Measurements from ENCODE around the gene ARL15.
"Not testable (repeated sequence)": the region's sequence is repeated elsewhere in the genome, so short reads cannot be mapped to it uniquely, and the experiment has no call there.

ARL15 gene

GRCh38 chr5:54062958-54063357 is 247.4 kb downstream of the ARL15 start:
- Histone ChIP-seq H3K27me3 (replicated peaks in 2 of 5; ENCODE audit: control insufficient read depth in 4 of 5, insufficient read depth in 5 of 5, low read length in 4 of 5) (no peaks in the 10 kb centered on the region), H3K36me3 (ENCODE audit: control insufficient read depth in 4 of 4, insufficient read depth in 4 of 4, low read length in 3 of 4) (no peaks in the 10 kb centered on the region), H3K4me3 (ENCODE audit: control insufficient read depth in 1 of 7, extremely low read depth in 1 of 7, insufficient read depth in 4 of 7, low read depth in 2 of 7, low read length in 6 of 7) (no peak overlapping the region), H3K4me1 (ENCODE audit: control extremely low read depth in 1 of 4, control insufficient read depth in 4 of 4, insufficient read depth in 4 of 4, low read length in 3 of 4) (no peaks in the 10 kb centered on the region), H3K27ac (ENCODE audit: insufficient read depth in 1 of 2, low read depth in 1 of 2, low read length in 2 of 2, poor library complexity in 1 of 2, severe bottlenecking in 2 of 2) (no peak overlapping the region), H3K9me3 (ENCODE audit: control extremely low read depth in 1 of 5, control insufficient read depth in 4 of 5, insufficient read depth in 2 of 5, low read depth in 1 of 5, low read length in 4 of 5) (no peaks in the 10 kb centered on the region)
- ChIA-PET CTCF (no interaction called here), POLR2A (no interaction called here)
- DNase-seq = no peak
- 90% methylated on average over 3 of the region's 3 CpGs for WGBS (ENCODE audit: insufficient coverage)

GRCh38 chr5:54060919-54061318 is 249.5 kb downstream of the ARL15 start:
- H3K4me3 ChIP-seq (ENCODE audit: control insufficient read depth in 1 of 7, extremely low read depth in 1 of 7, insufficient read depth in 4 of 7, low read depth in 2 of 7, low read length in 6 of 7); H3K27me3 ChIP-seq (replicated peaks in 2 of 5; ENCODE audit: control insufficient read depth in 4 of 5, insufficient read depth in 5 of 5, low read length in 4 of 5); DNase-seq; H3K4me1 ChIP-seq (ENCODE audit: control extremely low read depth in 1 of 4, control insufficient read depth in 4 of 4, insufficient read depth in 4 of 4, low read length in 3 of 4); CTCF ChIA-PET; H3K27ac ChIP-seq (ENCODE audit: insufficient read depth in 1 of 2, low read depth in 1 of 2, low read length in 2 of 2, poor library complexity in 1 of 2, severe bottlenecking in 2 of 2); H3K36me3 ChIP-seq (ENCODE audit: control insufficient read depth in 4 of 4, insufficient read depth in 4 of 4, low read length in 3 of 4); H3K9me3 ChIP-seq (ENCODE audit: control extremely low read depth in 1 of 5, control insufficient read depth in 4 of 5, insufficient read depth in 2 of 5, low read depth in 1 of 5, low read length in 4 of 5): not testable (repeated sequence)
- POLR2A ChIA-PET = interaction anchor here (0.7 kb wide), 1 partner anchor 13 kb away, joined by 3 read pairs; no protein-coding TSS in a partner anchor
- 97% methylated on average over 3 of the region's 3 CpGs for WGBS (ENCODE audit: insufficient coverage)

- no peaks in the 10 kb centered on the region for H3K27me3 ChIP-seq (replicated peaks in 2 of 5; ENCODE audit: control insufficient read depth in 4 of 5, insufficient read depth in 5 of 5, low read length in 4 of 5)
- no peaks in the 10 kb centered on the region for H3K4me1 ChIP-seq (ENCODE audit: control extremely low read depth in 1 of 4, control insufficient read depth in 4 of 4, insufficient read depth in 4 of 4, low read length in 3 of 4)
- H3K4me3 ChIP-seq (ENCODE audit: control insufficient read depth in 1 of 7, extremely low read depth in 1 of 7, insufficient read depth in 4 of 7, low read depth in 2 of 7, low read length in 6 of 7) = no peak overlapping the region
- no peaks in the 10 kb centered on the region for H3K36me3 ChIP-seq (ENCODE audit: control insufficient read depth in 4 of 4, insufficient read depth in 4 of 4, low read length in 3 of 4)
- ChIA-PET POLR2A (no interaction called here), CTCF (no interaction called here)
- H3K9me3 ChIP-seq (ENCODE audit: control extremely low read depth in 1 of 5, control insufficient read depth in 4 of 5, insufficient read depth in 2 of 5, low read depth in 1 of 5, low read length in 4 of 5) = no peaks in the 10 kb centered on the region
- H3K27ac ChIP-seq (ENCODE audit: insufficient read depth in 1 of 2, low read depth in 1 of 2, low read length in 2 of 2, poor library complexity in 1 of 2, severe bottlenecking in 2 of 2) = no peak overlapping the region
- 75% methylated on average over 1 of the region's 2 CpGs for WGBS (ENCODE audit: insufficient coverage)
- DNase-seq = no peak
Observed at GRCh38 chr5:54049963-54050362, 260.4 kb downstream of the ARL15 start.

GRCh38 chr5:54049144-54049543 is 261.2 kb downstream of the ARL15 start:
- Histone ChIP-seq H3K27ac (ENCODE audit: insufficient read depth in 1 of 2, low read depth in 1 of 2, low read length in 2 of 2, poor library complexity in 1 of 2, severe bottlenecking in 2 of 2) (no peak overlapping the region), H3K9me3 (ENCODE audit: control extremely low read depth in 1 of 5, control insufficient read depth in 4 of 5, insufficient read depth in 2 of 5, low read depth in 1 of 5, low read length in 4 of 5) (no peaks in the 10 kb centered on the region), H3K4me1 (ENCODE audit: control extremely low read depth in 1 of 4, control insufficient read depth in 4 of 4, insufficient read depth in 4 of 4, low read length in 3 of 4) (no peaks in the 10 kb centered on the region), H3K36me3 (ENCODE audit: control insufficient read depth in 4 of 4, insufficient read depth in 4 of 4, low read length in 3 of 4) (no peaks in the 10 kb centered on the region), H3K4me3 (ENCODE audit: control insufficient read depth in 1 of 7, extremely low read depth in 1 of 7, insufficient read depth in 4 of 7, low read depth in 2 of 7, low read length in 6 of 7) (no peak overlapping the region), H3K27me3 (replicated peaks in 2 of 5; ENCODE audit: control insufficient read depth in 4 of 5, insufficient read depth in 5 of 5, low read length in 4 of 5) (no peaks in the 10 kb centered on the region)
- DNase-seq = no peak
- WGBS (ENCODE audit: insufficient coverage) = no CpG with 5 or more reads among the region's 1 CpG
- CTCF ChIA-PET = no interaction called here
- POLR2A ChIA-PET = no interaction called here

GRCh38 chr5:54045077-54045792 is 265.1 kb downstream of the ARL15 start:
- Histone ChIP-seq H3K9me3 (ENCODE audit: control extremely low read depth in 1 of 5, control insufficient read depth in 4 of 5, insufficient read depth in 2 of 5, low read depth in 1 of 5, low read length in 4 of 5) (no peaks in the 10 kb centered on the region), H3K27me3 (replicated peaks in 2 of 5; ENCODE audit: control insufficient read depth in 4 of 5, insufficient read depth in 5 of 5, low read length in 4 of 5) (no peaks in the 10 kb centered on the region), H3K36me3 (ENCODE audit: control insufficient read depth in 4 of 4, insufficient read depth in 4 of 4, low read length in 3 of 4) (no peaks in the 10 kb centered on the region), H3K4me3 (ENCODE audit: control insufficient read depth in 1 of 7, extremely low read depth in 1 of 7, insufficient read depth in 4 of 7, low read depth in 2 of 7, low read length in 6 of 7) (no peak overlapping the region), H3K4me1 (ENCODE audit: control extremely low read depth in 1 of 4, control insufficient read depth in 4 of 4, insufficient read depth in 4 of 4, low read length in 3 of 4) (no peaks in the 10 kb centered on the region), H3K27ac (ENCODE audit: insufficient read depth in 1 of 2, low read depth in 1 of 2, low read length in 2 of 2, poor library complexity in 1 of 2, severe bottlenecking in 2 of 2) (no peak overlapping the region)
- CTCF ChIA-PET = no interaction called here
- 93% methylated on average over 2 of the region's 4 CpGs for WGBS (ENCODE audit: insufficient coverage)
- DNase-seq = no peak
- POLR2A ChIA-PET = no interaction called here

- H3K27ac ChIP-seq (ENCODE audit: insufficient read depth in 1 of 2, low read depth in 1 of 2, low read length in 2 of 2, poor library complexity in 1 of 2, severe bottlenecking in 2 of 2); DNase-seq; H3K36me3 ChIP-seq (ENCODE audit: control insufficient read depth in 4 of 4, insufficient read depth in 4 of 4, low read length in 3 of 4); POLR2A ChIA-PET; CTCF ChIA-PET; H3K27me3 ChIP-seq (replicated peaks in 2 of 5; ENCODE audit: control insufficient read depth in 4 of 5, insufficient read depth in 5 of 5, low read length in 4 of 5); H3K9me3 ChIP-seq (ENCODE audit: control extremely low read depth in 1 of 5, control insufficient read depth in 4 of 5, insufficient read depth in 2 of 5, low read depth in 1 of 5, low read length in 4 of 5); H3K4me1 ChIP-seq (ENCODE audit: control extremely low read depth in 1 of 4, control insufficient read depth in 4 of 4, insufficient read depth in 4 of 4, low read length in 3 of 4); H3K4me3 ChIP-seq (ENCODE audit: control insufficient read depth in 1 of 7, extremely low read depth in 1 of 7, insufficient read depth in 4 of 7, low read depth in 2 of 7, low read length in 6 of 7): not testable (repeated sequence)
- 98% methylated on average over 7 of the region's 10 CpGs for WGBS (ENCODE audit: insufficient coverage)
Observed at GRCh38 chr5:54044276-54044675, 266.1 kb downstream of the ARL15 start.

GRCh38 chr5:54040804-54041203 is 269.6 kb downstream of the ARL15 start:
- WGBS (ENCODE audit: insufficient coverage) = no CpG with 5 or more reads among the region's 1 CpG
- POLR2A ChIA-PET = interaction anchor here (0.5 kb wide), 1 partner anchor 305 kb away, joined by 3 read pairs; no protein-coding TSS in a partner anchor
- H3K27me3 ChIP-seq (replicated peaks in 2 of 5; ENCODE audit: control insufficient read depth in 4 of 5, insufficient read depth in 5 of 5, low read length in 4 of 5) = no peaks in the 10 kb centered on the region

More at GRCh38 chr5:54040804-54041203, 269.6 kb downstream of the ARL15 start:
- H3K4me3 ChIP-seq (ENCODE audit: control insufficient read depth in 1 of 7, extremely low read depth in 1 of 7, insufficient read depth in 4 of 7, low read depth in 2 of 7, low read length in 6 of 7) = no peak overlapping the region
- no peak for DNase-seq
- CTCF ChIA-PET = no interaction called here
- H3K9me3 ChIP-seq (ENCODE audit: control extremely low read depth in 1 of 5, control insufficient read depth in 4 of 5, insufficient read depth in 2 of 5, low read depth in 1 of 5, low read length in 4 of 5) = no peaks in the 10 kb centered on the region
- no peak overlapping the region for H3K27ac ChIP-seq (ENCODE audit: insufficient read depth in 1 of 2, low read depth in 1 of 2, low read length in 2 of 2, poor library complexity in 1 of 2, severe bottlenecking in 2 of 2)
- H3K4me1 ChIP-seq (ENCODE audit: control extremely low read depth in 1 of 4, control insufficient read depth in 4 of 4, insufficient read depth in 4 of 4, low read length in 3 of 4) = no peaks in the 10 kb centered on the region
- no peaks in the 10 kb centered on the region for H3K36me3 ChIP-seq (ENCODE audit: control insufficient read depth in 4 of 4, insufficient read depth in 4 of 4, low read length in 3 of 4)
